Mammary epithelial cell (primary cell): ENCODE measurements around the gene RPL14.

Experiments
- CTCF ChIP-seq, 2 donors: IDR thresholded peaks in 1 of 2; conservative IDR thresholded peaks in 1 of 2; 2 replicates each; pipeline ENCODE4 v1.5.1; 2011 to 2012; ENCODE audit warnings: inconsistent platforms in 2 of 2, low read length in 2 of 2, mild to moderate bottlenecking in 2 of 2, control low read depth in 1 of 2, low read depth in 1 of 2; ENCODE audit not compliant: insufficient read depth in 1 of 2; ENCODE audit errors: extremely low read depth in 1 of 2
- EZH2 ChIP-seq: IDR thresholded peaks from 2 replicates; pipeline ENCODE4 v1.6.1; 2012; ENCODE audit warnings: low read length, inconsistent platforms, borderline replicate concordance

DNA sequence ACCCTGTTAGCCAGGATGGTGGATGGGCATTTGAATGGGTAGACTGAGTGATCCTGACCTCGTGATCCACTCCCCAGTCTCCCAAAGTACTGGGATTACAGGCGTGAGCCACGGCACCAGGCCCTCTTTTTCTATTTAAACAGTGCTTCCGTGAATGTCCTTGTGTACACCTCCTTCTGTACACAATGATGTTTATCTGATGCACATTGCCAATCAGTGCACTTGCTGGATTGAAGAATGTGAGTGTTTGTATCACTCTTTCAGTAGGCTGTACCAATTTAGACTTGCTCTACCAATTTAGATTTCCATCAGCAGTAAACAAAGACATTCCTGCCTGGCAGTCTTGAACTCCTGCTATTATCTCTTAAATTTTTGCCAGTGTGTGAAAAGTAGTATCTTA is 10.9 kb downstream of the RPL14 start:
- TF ChIP-seq CTCF (conservative IDR thresholded peaks at IDR 0.05 in 1 of 2, IDR thresholded peaks at IDR 0.05 in 1 of 2; ENCODE audit: extremely low read depth in 1 of 2, insufficient read depth in 1 of 2, low read depth in 1 of 2, low read length in 2 of 2) (no peak), EZH2 (no peak)
